Adrenal gland (tissue), 12 donors: ENCODE data around the gene ARHGAP10. TPM values are rescaled to one million over a fixed set of nuclear protein-coding genes. Genes with fewer than 3 reads are reported as not detected.

Experiments
- DNase-seq, 7 donors: peaks; one replicate each; pipeline ENCODE4 v3.0.0-alpha.2; 2019 to 2020
- H3K27ac ChIP-seq, 5 donors: fragments of 200-600 bp; sonication (generic) in 4 of 5; 1 replicate in 3 of 5; 2 replicates in 2 of 5; pipeline versions ENCODE4 v1.5.1 to v1.8.0; 2016 to 2020; ENCODE audit warnings: mild to moderate bottlenecking in 1 of 5
- H3K27me3 ChIP-seq: fragments of 200-600 bp; 2 replicates; pipeline ENCODE4 v1.8.0; 2021
- H3K36me3 ChIP-seq, 2 donors: fragments of 200-600 bp; replicated peaks in 1 of 2; 1 replicate in 1 of 2; 2 replicates in 1 of 2; pipeline versions ENCODE4 v1.5.1 to v1.8.0; 2018 to 2022
- H3K4me1 ChIP-seq, 2 donors: fragments of 200-600 bp; replicated peaks in 1 of 2; 1 replicate in 1 of 2; 2 replicates in 1 of 2; pipeline versions ENCODE4 v1.5.1 to v1.8.0; 2018 to 2021
- H3K4me3 ChIP-seq, 4 donors: fragments of 200-600 bp; sonication (generic) in 3 of 4; one replicate each; pipeline ENCODE4 v1.5.1; 2016 to 2018
- H3K9me3 ChIP-seq, 3 donors: fragments of 200-600 bp; sonication (generic) in 1 of 3; replicated peaks in 1 of 3; 1 replicate in 2 of 3; 2 replicates in 1 of 3; pipeline versions ENCODE4 v1.5.1 to v1.8.0; 2016 to 2021
- POLR2A ChIP-seq, 2 donors: fragments of 450-650 bp; IDR thresholded peaks; one replicate each; pipeline ENCODE4 v1.6.1; 2017; ENCODE audit warnings: antibody characterized with exemption in 2 of 2, mild to moderate bottlenecking in 2 of 2, moderate library complexity in 1 of 2
- WGBS, 4 donors: extraction: QIAGEN DNeasy Blood & Tissue Kit in 2 of 4; methylation state at CpG; one replicate each; pipeline versions ENCODE4 v1.1.5 to v1.1.7; 2013 to 2017; 5-methylcytosine and 5-hydroxymethylcytosine counted together
- intact Hi-C, 2 donors: fragments of 100-400 bp; cut with DNase I; formaldehyde crosslinking; loops; one replicate each; pipeline versions ENCODE4 v1.14.1 to v1.15.0; 2022 to 2023
- polyA plus RNA-seq, 3 donors: library from polyadenylated mRNA; stranded (reverse); fragments of 200-250 nt in 2 of 3; fragments of 350-450 nt in 1 of 3; fragmentation: Illumina TruSeq in 1 of 3; extraction: RNeasy Lipid Tissue Mini Kit (QIAGEN cat#74804) in 1 of 3; gene quantifications; one replicate each; pipeline ENCODE4 v1.2.3, GENCODE V29; 2013 to 2014
- total RNA-seq, 9 donors: library from RNA; depleted of rRNA in 4 of 9; stranded (reverse); fragments of >200 nt in 4 of 9; fragments of 120-200 nt in 1 of 9; fragmentation: NEBNext Ultra II Directional in 1 of 9; extraction: Animal tissue kit (Norgen Biotek cat#: 25700) in 1 of 9; gene quantifications; one replicate each; pipeline versions ENCODE4 v1.1.0 to v1.2.4, GENCODE V29; 2013 to 2023
- TF ChIP-seq, protein P1 (sequence below), 6 experiments: fragments of 450-650 bp in 4 of 6; fragments of 200-600 bp in 2 of 6; sonication (generic) in 1 of 6; IDR thresholded peaks; 1 replicate in 5 of 6; 2 replicates in 1 of 6; pipeline versions ENCODE4 v1.5.1 to v1.8.0; 2016 to 2021; ENCODE audit warnings: antibody characterized with exemption in 6 of 6, mild to moderate bottlenecking in 2 of 6, moderate library complexity in 1 of 6
- donor health status: healthy with polysubstance abuse.
- donor health status: Bipolar disorder and iron deficiency.
- donor health status: DM: yes; HTN: yes; CAD: no.
- donor health status: DM: no; HTN: no; CAD: no.
- donor health status: DM: no; HTN: no; CAD: no.
- donor health status: DM: yes; HTN: yes; CAD: no.

The ARHGAP10 gene
- total and polyA plus RNA-seq, 12 donors = 7.0 to 40.8 (median 22.1) TPM

DNA sequence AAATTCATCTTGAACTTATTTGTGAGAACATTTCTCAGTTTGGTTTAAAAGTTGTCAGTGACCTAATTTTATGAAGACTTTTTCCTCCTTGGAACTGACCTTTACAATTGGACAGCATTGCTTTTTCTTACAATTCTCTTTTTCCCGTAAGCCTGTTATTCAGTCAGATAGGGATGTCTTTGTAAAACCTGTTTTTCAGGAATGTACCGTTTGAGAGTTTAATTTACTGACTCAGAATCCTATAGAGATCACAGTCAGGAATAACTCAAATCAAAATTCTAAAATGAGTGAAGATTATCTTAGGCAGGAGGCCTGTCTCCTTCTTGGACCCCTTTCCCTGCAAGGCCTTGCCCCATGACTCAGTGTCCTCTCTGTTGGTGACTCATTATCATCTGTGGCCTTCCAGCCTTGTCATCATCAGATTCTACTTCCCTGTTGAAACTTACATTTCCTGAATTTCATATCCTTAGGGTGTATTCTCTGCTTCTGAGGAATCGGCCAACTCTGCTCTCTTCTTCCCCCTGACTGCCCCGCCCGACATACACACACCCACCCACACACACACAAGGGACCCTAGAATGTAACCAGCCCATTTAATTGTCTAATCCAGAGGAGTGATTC, 99.8 kb downstream of the ARHGAP10 start:
- Histone ChIP-seq H3K27me3 (no peaks in the 10 kb centered on the region), H3K27ac (peak overlapping the region; percentile 14 to 97 (median 90)), H3K36me3 (no peaks in the 10 kb centered on the region), H3K4me3 (peak overlapping the region in 1 of 4 donors; percentile 6), H3K9me3 (no peaks in the 10 kb centered on the region), H3K4me1 (peaks cover 37 to 51% of the 10 kb centered on the region in 2 donors)
- intact Hi-C loops = no loop called here
- peak; percentile 55 to 83 (median 81) for DNase-seq
- 14 to 22% (median 19%) methylated on average over 5 of the region's 5 CpGs for WGBS, 4 donors
- TF ChIP-seq POLR2A (IDR thresholded peaks at IDR 0.05) = no peak
- TF ChIP-seq, protein P1, sequence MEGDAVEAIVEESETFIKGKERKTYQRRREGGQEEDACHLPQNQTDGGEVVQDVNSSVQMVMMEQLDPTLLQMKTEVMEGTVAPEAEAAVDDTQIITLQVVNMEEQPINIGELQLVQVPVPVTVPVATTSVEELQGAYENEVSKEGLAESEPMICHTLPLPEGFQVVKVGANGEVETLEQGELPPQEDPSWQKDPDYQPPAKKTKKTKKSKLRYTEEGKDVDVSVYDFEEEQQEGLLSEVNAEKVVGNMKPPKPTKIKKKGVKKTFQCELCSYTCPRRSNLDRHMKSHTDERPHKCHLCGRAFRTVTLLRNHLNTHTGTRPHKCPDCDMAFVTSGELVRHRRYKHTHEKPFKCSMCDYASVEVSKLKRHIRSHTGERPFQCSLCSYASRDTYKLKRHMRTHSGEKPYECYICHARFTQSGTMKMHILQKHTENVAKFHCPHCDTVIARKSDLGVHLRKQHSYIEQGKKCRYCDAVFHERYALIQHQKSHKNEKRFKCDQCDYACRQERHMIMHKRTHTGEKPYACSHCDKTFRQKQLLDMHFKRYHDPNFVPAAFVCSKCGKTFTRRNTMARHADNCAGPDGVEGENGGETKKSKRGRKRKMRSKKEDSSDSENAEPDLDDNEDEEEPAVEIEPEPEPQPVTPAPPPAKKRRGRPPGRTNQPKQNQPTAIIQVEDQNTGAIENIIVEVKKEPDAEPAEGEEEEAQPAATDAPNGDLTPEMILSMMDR (IDR thresholded peaks at IDR 0.05) = no peak

DNA sequence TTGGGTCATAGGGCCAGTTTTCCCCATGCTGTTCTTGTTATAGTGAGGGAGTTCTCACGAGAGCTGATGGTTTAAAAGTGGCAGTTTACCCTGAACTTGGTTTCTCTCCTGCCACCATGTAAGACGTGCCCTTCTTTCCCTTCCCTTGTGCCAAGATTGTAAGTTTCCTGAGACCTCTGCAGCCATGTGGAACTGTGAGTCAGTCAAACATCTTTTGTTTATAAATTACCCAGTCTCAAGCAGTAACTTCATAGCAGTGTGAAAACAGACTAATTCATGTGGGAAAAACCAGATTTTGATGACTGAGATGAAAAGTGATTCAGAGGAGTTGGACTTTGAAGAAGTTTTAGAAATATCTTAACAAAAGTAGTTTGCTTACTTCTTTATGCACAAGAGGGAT, 101.4 kb downstream of the ARHGAP10 start:
- WGBS, 4 donors = 90 to 100% (median 93%) methylated on average over 2 of the region's 2 CpGs
- Histone ChIP-seq H3K36me3 (no peaks in the 10 kb centered on the region), H3K27me3 (no peaks in the 10 kb centered on the region), H3K4me1 (peaks cover 33 to 45% of the 10 kb centered on the region in 2 donors), H3K4me3 (no peak overlapping the region), H3K9me3 (no peaks in the 10 kb centered on the region), H3K27ac (peak overlapping the region in 2 of 5 donors; percentile 93 to 97)
- DNase-seq = no peak
- no peak for TF ChIP-seq POLR2A (IDR thresholded peaks at IDR 0.05)
- TF ChIP-seq, protein P1 (IDR thresholded peaks at IDR 0.05) = no peak
- intact Hi-C loops = no loop called here

DNA sequence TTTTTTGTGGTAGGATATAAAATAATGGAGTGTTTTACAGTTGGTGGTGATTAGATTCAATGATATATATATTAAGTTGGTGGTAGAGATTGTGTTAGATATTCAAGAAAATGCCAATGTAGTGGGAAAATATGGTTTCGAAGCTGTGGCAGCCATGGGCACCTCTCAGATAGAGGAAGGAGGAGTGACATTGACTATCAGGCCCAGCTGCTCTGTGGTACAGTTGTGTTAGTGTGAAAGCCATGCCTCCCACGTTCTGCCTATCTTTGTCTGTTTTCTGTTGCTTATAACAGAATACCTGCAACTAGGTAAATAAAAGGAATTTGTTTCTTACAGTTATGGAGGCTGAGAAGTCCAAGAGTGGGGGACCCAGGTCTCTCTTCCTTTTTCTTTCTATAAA, 101.9 kb downstream of the ARHGAP10 start:
- intact Hi-C loops = no loop called here
- H3K27ac ChIP-seq = peak overlapping the region in 1 of 5 donors; percentile 93
- no peak for TF ChIP-seq POLR2A (IDR thresholded peaks at IDR 0.05)
- TF ChIP-seq, protein P1 (IDR thresholded peaks at IDR 0.05) = no peak
- H3K9me3 ChIP-seq = no peaks in the 10 kb centered on the region
- no peak overlapping the region for H3K4me3 ChIP-seq
- no peaks in the 10 kb centered on the region for H3K27me3 ChIP-seq
- H3K36me3 ChIP-seq = no peaks in the 10 kb centered on the region
- 85 to 95% (median 93%) methylated on average over 2 of the region's 2 CpGs for WGBS, 4 donors
- no peak for DNase-seq
- H3K4me1 ChIP-seq = peaks cover 30 to 40% of the 10 kb centered on the region in 2 donors

DNA sequence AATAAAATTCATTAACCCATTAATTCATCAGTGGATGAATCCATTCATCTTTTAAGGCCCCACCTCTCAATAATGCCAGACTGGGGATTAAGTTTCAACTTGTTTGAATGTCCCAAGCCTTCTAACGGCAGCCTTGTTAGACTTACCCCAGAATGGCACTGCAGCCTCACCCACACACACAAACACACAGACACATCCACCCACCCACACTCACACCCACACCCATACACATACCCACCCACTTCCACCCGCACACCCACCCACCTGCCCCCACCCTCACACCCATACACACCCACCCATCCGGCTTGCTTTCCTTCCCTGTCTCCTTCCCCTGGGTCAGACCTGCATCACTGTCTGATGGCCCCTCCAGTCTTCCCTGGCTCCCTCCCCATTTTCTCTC, 102.6 kb downstream of the ARHGAP10 start:
- Histone ChIP-seq H3K9me3 (no peaks in the 10 kb centered on the region), H3K4me1 (peaks cover 23 to 33% of the 10 kb centered on the region in 2 donors), H3K27me3 (no peaks in the 10 kb centered on the region), H3K4me3 (no peak overlapping the region), H3K27ac (no peak overlapping the region), H3K36me3 (no peaks in the 10 kb centered on the region)
- WGBS, 4 donors = 90 to 98% (median 96%) methylated on average over 3 of the region's 3 CpGs
- intact Hi-C loops = no loop called here
- TF ChIP-seq POLR2A (IDR thresholded peaks at IDR 0.05) = no peak
- TF ChIP-seq, protein P1 (IDR thresholded peaks at IDR 0.05) = no peak
- no peak for DNase-seq
